ENCODE measurements around the gene JPH3.
"Not testable (repeated sequence)": the region's sequence is repeated elsewhere in the genome, so short reads cannot be mapped to it uniquely, and the experiment has no call there.

Gene JPH3

DNA sequence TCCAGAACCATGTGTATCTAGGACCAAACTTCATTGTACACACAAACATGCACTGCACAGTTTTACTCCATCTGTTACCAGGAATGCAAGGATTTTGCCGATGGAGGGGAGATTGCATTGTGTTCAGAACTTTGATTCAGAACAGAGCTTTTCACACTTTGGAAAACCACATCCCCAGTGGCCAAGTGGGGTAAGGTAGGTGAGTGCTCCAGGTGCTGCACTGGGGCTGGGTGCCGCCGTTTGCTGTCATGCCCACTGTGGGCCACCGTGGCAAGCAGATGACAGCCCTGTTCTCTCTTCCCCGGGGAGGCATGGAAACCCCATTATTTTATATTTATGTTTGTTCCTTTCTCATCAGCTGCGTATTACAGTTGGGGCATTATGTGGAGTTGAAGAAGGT is 29.3 kb upstream of the JPH3 start:
- no peak overlapping the region for H3K4me3 ChIP-seq (ENCODE audit: low read depth, low read length)

DNA sequence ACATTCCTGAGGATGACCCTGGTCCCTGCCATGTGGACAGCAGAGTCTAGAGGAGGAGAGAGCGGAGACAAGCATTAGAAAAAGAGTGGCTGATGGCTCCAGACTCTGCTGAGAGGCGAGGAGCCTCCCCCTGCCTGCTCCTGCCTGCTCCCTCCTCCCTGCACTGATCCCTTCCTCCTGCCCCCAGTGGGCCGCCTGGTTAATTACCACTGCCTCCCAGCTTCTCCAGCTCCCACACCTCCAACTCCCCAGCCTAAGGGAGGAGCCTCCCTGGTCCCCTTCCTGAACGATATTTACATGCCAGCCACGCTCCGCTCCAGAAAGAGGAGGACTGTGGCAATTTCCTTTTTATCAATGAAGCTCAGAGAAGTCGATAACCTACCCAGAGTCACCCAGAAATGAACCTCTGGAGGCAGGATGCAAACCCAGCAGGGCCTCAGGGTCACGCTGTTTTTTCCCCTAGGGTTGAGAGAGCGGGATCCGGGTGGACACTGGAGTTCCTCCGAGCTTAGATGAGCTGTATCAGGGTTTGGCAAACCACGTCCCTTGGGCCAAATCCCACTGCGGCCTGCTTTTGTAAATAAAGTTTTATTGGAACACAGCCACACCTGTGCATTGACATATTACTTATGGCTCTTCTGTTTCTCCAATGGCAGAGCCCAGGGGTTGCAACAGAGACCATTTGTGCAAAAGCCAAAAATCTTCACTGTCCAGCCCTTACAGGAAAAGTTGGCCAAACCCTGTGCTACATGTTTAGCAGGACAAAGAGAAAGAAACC is 27.1 kb upstream of the JPH3 start:
- no peak overlapping the region for H3K4me3 ChIP-seq (ENCODE audit: low read depth, low read length)

DNA sequence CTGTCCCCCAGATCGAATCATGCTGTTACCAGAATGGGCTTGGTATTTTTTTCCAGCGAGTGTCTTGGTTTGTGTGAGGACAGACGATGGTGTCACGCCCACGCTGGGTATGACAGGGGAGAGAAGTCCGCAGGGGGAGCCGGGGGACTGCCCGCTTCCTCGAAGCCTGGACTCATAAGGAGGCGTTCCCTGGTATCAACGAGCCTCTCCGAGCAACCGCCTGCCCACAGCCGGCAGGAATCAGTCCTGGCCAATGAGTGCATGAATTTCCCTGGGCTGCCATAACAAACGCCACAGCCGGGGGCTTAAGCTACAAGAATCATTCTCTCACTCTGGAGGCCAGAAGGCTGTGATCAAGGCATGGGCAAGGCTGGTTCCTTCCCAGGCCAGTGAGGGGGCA is 26.1 kb upstream of the JPH3 start:
- no peak overlapping the region for H3K4me3 ChIP-seq (ENCODE audit: low read depth, low read length)

DNA sequence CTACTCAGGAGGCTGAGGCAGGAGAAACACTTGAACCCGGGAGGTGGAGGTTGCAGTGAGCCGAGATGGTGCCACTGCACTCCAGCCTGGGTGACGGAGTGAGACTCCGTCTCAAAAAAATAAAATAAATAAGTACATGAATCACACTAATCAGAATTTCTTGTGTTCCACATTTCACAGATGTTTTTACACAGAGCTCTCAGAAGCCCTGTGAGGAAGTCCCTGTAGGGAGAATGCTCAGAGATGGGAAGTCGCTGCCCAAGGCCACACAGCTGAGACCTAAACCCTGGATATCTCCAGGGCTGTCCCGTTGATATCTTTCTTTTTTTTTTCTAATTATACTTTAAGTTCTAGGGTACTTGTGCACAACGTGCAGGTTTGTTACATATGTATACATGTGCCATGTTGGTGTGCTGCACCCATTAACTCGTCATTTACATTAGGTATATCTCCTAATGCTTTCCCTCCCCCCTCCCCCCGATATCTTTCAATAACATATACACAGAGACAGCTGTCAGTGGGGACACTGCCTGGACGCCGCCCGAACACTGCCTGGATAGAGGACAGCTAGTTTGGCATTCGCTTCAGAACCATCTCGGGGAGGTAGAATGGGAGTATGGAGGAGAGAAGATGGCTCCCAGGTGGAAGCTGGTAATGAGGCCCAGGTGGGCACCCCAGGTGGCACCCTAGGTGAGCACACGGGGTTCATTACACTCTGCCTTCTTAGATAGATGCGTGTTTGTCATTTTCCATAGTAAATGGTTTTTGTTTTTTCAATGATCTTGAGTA is 24.0 kb upstream of the JPH3 start:
- H3K4me3 ChIP-seq (ENCODE audit: low read depth, low read length) = not testable (repeated sequence)

DNA sequence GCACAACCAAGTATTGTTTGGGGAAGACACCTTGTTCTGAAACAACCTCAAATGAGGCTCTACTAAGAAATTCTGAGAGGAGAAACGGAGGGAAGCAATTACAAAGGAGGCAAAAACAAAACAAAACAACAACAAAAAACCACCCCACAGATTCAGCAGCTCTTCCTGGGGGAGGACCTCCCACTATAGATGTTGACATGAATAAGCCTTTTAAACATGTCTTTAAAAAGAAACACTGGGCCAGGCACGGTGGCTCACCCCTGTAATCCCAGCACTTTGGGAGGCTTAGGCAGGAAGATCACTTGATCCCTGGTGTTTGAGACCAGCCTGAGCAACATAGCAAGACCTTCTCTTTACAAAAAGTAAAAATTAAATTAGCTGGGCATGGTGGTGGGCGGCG is 22.6 kb upstream of the JPH3 start:
- no peak overlapping the region for H3K4me3 ChIP-seq (ENCODE audit: low read depth, low read length)

DNA sequence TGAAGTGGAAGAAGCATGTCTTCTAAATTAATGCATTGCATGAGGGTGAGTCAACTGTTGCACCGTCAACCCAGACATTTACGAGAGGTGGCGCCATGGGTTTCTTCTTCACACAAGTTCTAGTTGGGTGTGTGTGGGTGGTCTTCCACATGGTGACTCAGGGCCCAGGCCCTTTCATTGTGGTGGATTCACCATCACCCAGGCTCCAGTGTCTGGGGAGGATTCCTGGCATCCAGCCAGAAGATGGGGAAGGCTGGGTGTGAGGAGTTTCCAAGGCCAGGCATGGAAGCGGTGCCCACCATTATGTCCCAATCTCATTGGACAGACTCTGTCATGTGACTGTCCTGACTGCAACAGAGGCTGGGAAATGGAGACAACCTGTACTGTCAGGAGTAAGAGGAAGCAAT is 21.4 kb upstream of the JPH3 start:
- no peak overlapping the region for H3K4me3 ChIP-seq (ENCODE audit: low read depth, low read length)

DNA sequence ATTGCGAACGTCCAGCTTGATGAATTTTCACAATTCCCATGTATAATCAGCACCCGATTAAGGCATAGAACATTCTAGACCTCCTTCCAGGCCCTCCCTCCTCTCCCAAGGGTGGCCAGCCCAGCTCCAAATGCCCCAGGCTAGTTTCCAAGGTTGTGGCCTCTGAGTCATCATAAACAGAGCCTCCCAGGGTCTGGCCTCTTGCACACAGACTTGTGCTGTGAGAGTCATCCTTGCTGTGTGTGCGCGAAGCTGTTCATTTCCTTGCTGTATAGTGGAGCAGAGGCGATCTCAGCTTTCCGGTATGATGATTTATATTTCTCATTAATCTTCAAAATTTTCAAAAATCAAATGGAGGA is 20.5 kb upstream of the JPH3 start:
- no peak overlapping the region for H3K4me3 ChIP-seq (ENCODE audit: low read depth, low read length)

DNA sequence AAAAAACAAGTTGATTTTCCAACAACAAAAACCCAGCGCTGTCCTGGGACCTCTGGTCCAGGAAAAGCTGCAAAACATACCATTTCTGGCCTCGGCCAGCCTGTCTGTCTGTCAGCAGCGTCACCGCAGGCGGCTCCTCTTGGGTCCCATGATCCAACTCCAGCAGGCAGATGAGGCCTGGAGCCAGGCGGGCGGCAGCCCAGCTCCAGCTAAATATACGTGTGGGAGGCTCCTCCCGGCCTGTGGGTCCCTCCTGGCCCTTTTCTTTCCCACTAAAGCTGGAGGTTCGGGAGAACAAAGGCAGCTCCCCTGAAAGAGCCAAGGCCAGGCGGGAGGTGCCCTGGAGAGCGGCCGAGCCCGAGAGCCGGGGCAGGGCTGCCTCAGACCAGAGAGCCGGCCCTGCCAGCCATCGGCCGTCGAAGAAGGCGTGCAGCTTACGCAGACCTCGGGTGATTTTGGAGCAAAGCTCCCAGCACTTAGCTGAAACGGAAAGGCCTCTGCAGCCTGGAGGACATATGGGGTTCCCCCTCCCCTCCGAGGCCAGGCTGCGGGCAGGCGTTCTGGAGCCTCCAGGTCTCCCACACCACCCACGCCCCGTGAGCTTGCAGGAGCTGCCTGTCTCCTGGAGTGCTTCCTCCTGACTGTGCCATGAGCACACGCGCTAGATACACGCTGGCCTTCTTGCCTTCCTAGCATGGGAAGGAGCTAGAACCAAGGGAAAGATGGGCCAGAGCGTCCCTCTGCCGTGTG is 19.9 kb upstream of the JPH3 start:
- no peak overlapping the region for H3K4me3 ChIP-seq (ENCODE audit: low read depth, low read length)

DNA sequence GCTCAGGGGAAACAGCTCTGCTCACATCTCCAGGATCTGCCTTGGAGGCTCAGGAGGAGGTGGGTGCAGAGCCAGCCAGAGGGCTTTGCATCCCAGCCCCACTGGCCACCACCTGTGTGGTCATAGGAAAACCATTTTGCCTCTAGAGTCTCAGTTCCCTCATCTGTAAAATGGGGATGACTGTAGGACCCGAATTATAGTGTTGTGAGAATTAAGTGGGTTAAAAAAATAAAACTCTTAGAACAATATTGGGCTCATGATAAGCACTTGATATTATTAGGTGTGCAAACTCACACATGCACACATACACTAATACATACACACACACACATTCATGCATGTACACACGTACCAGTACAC is 19.4 kb upstream of the JPH3 start:
- H3K4me3 ChIP-seq (ENCODE audit: low read depth, low read length) = no peak overlapping the region

DNA sequence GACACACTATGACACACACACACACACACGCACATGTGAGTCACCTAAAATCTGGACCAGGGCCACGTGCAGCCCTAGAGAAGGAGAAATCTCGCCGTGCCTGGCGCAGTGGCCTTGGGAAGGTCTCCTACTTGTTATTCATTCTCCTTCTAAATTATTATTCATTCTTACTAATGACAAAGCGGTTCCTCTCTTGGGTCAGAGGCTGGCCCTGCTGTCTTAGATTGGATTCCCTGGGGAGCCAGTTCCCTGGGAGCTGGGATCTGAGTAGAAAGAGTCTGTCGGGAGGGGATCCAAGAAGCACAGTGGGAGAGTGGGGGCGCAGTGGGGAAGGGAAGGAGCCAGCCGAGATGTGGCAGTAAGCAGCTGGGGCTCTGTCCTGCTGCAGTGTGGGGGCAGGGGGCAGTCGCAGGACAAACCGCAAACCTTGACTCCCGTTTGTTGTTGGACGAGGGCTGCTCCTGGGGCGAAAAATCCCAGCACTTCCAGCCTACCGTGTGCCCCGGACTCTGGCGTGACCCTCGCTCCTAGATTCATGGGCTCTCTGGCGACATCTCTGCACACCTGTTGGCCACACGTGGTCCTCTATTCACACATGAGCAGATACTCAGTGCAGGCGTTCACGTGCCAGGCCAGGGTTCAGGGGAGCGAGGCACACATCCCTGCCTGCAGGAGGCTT is 18.7 kb upstream of the JPH3 start:
- H3K4me3 ChIP-seq (ENCODE audit: low read depth, low read length) = no peak overlapping the region

DNA sequence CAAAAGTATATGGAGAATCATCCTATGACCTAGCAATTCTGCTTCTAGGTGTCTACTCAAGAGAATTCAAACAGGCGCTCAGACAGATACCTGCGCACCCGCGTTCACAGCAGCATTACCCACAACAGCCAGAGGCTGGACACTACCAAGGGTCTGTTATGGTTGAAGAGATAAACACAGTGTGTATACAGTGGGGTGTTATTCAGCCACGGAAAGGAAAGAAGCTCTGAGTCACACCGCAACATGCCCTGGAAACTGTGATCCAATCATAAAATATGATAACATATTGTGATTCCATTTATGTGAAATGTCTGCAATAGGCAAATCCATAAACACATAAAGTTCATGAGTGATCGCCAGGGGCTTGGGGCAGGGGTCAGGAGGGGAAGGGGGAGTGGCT is 18.0 kb upstream of the JPH3 start:
- no peak overlapping the region for H3K4me3 ChIP-seq (ENCODE audit: low read depth, low read length)

DNA sequence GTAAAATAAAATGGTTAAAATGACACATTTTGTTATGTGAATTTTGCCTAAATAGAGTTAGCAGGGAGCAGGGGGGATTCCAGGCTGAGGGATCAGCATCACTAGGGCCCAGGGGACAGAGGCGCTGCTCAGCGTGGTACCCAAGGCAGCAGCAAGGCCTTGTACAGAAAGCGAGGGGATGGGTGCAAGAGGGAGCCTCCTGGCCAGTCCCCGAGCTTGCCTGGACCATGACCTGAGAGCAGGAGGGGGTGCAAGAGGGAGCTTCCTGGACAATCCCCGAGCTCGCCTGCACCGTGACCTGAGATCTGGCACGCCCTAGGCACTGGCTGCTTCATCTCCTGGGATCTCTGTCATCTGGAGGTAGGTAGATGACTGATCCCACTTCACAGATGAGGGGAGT is 17.3 kb upstream of the JPH3 start:
- H3K4me3 ChIP-seq (ENCODE audit: low read depth, low read length) = no peak overlapping the region

DNA sequence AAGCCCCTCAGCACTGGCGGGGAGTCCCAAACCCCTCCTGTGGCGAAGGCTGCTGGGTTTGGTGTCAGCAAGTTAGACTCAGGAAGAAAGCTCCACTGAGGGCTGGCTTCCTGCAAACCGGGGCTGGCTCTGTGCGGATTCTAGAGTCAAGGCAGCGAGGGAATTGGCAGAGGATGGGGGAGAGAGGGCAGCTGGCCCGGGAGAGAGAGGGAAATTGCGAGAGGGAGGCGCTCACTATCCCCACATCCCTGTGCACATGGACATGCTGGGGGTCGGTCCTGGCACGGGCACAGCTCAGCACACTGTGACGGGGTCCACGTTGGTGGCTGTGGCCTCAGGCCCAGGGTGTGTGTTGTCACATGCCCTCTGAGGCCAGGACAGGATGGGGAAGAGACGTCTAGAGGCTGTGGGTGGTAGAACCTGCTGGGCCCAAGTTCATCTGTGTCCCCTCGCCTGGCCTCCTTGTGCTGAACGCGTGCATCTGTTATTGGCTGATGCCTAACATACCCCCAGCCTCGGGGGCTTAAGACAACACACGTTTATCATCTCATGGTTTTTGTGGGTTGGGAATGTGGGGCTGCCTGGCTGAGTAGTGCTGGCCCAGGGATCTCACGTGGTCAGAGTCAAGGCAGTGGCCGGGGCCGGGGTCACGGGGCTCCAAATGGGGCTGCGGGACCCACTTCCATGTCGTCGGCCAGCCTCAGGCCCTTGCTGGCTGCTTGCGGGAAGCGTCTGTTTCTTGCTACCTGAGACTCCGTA is 16.7 kb upstream of the JPH3 start:
- H3K4me3 ChIP-seq (ENCODE audit: low read depth, low read length) = no peak overlapping the region

DNA sequence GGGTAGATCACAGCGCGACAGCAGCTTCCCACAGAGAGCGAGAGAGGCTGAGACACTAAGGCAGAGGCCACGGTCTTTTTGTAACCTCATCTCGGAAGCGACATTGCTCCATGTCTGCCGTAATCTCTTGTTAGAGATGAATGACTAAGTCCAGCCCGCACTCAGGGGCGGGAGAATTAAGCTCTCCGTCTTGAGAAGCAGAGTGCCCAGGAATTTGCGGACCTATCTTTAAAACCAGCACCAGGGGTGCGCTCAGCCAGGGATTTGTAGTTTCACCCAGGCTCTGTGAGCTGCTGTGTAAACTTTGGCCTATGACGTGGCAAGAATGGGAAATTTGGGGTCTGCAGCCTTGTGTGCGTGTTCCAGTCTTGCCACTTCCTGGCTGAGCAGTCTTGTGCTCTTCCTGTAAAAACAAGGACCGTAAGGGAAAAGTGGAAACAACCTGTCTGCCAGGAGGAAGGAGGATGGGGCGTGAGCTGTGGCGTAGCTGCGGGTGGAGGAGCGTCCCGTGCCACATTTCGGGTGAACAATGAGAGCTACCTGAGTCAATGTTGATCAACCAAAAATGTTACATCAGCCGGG is 16.0 kb upstream of the JPH3 start:
- H3K4me3 ChIP-seq (ENCODE audit: low read depth, low read length) = no peak overlapping the region

DNA sequence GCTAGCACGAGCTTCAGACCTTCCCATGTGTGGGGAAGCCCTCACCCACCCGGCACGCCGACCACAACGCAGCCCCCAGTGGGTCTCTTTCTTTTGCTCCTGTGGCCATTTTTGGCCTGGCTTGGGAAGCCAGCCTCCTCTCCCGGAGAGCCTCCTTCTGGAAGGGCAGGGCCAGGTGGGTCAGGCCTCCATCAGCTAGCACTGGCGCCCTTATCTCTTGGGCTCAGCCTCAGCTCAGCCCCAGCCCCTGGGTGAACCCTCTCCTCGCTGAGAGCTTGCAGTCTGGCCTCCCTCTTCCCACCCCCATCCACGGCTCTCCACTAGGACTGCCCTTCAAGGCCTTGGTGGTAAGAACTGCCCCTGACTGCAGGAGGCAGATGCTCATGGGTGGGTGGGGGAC is 14.7 kb upstream of the JPH3 start:
- no peak overlapping the region for H3K4me3 ChIP-seq (ENCODE audit: low read depth, low read length)

DNA sequence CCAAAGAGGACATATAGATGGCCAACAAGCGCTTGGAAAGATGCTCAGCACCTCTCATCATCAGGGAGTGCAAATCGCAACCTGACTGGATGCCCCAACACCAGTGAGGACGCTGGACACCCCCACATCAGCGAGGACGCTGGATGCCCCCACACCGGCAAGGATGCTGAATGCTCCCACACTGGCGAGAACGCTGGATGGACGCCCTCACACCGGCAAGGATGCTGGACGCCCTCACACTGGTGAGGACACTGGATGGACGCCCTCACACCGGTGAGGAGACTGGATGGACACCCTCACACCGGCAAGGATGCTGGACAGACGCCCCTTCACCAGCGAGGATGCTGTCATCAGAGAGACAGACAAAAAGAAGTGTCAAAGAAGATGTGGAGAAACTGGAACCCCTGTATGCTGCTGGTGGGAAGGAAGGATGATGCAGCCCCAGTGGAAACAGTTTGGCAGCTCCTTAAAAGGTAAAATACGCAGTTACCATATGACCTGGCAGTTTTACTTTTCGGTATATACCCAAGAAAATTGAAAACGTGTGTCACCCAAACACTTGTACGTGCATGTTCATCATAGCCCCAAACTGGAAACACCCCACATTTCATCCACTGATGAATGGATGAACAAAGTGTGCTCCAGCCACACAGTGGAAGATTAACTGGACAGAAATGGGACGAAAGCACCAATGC is 10.1 kb upstream of the JPH3 start:
- H3K4me3 ChIP-seq (ENCODE audit: low read depth, low read length) = no peak overlapping the region

DNA sequence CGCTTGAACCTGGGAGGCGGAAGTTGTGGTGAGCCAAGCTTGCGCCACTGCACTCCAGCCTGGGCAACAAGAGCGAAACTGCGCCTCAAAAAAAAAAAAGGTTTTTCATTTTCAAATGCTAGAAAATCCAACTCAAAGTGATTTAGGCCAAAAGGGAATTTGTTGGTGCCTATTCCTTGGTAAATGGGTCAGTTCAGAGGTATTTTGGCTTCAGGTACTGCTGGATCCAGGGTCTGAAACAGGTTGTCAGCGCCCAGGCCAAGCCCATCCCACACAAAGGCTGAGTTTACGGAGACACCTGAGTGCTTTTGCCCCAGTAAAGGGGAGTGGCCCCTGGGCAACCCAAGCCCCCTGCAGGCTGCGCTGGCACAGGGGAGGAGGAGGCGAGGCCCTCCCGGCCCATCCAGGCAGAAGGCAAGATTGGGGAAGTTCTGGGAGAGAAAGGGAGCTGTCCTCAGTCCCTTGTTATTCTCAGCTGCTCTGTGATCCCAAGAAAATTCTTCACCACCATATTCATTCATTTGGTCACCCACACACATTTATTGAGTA is 8.5 kb upstream of the JPH3 start:
- H3K4me3 ChIP-seq (ENCODE audit: low read depth, low read length) = no peak overlapping the region

DNA sequence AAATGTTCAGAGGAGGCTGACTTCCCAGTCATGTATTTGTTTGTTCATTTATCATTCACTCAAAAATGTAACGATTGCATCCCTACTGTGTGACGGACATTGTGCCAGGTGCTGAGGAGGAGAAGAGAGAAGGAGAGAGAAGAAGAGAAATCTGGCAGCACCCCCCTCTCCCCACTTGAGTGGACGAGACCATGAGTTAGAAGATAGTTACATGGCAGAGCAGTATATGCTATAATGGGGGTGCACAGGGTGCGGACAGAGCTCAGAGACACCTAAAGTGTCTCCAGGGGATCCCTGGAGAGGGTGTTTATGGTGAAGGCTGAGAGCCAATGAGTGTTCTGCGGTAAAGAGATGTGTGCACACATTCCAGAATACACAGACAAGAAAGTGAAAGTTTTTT is 6.6 kb upstream of the JPH3 start:
- H3K4me3 ChIP-seq (ENCODE audit: low read depth, low read length) = no peak overlapping the region

DNA sequence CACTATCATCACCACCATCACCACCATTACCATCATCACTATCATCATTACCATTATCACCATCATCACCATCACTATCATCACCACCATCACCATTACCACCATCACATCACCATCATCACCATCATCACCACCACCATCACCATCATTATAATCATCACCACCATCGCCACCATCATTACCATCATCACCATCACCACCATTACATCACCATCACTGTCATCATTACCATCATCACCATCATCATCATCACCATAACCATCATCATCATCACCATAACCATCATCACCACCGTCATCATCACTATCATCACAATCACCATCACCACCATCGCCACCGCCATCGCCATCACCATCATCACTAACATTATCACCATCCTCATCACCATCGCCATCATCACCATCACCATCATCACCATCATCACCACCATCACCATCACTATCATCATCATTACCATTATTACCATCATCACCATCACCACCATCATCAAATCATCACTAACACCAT is 4.9 kb upstream of the JPH3 start:
- no peak overlapping the region for H3K4me3 ChIP-seq (ENCODE audit: low read depth, low read length)
